NK-92 (cell line): ENCODE results near the gene ARL6IP1.
"Not testable (repeated sequence)": the region's sequence is repeated elsewhere in the genome, so short reads cannot be mapped to it uniquely, and the experiment has no call there.

Source experiments
- DNase-seq: peaks from one replicate; lab custom pipeline; 2025; ENCODE audit not compliant: unreplicated experiment; lab: John Stamatoyannopoulos, UW

Gene ARL6IP1

GRCh38 chr16:18762713-18763112, 38.6 kb downstream of the ARL6IP1 start:
- not testable (repeated sequence) for DNase-seq

DNA sequence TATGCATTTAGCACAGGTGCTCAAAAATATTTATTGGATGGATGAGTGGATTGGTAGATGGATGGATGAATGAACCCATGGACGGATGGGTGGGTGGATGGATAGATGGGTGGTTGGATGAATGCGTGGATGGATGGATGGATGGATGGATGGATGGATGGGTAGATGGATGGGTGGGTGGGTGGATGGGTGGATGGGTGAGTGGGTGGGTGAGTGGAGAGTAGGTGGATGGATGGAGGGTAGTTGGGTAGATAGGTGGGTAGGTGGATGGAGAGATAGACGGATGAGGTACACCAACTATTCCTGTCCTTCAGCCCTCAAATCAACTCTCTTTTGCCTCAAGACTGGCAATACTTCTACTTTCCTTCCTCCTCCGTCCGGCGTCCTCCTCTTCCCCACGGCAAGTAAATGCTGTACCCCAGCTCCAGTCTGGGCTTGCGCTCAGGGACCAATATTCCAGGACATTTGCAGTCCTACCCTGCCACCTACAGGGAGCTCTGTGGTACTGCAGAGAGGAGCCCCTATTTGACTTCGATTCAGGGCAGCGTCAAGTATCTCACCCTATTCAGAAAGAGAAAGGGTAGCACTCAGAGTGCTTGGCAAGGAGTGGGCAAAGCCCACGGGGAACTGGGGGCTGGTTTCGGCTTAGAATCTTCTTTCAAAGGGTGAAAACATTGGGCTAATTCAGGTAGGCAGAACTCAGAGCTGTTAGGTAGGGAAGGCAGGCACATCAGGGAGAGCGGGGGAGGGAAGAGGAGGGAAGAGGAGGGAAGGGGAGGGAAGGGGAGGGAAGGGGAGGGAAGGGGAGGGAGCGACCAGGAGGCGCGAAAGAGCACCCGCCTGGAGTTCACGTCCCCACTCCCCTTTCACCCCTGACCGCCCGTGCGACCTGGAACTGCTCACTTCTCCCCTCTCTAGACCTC, 41.5 kb downstream of the ARL6IP1 start:
- DNase-seq, result not testable (repeated sequence)

DNA sequence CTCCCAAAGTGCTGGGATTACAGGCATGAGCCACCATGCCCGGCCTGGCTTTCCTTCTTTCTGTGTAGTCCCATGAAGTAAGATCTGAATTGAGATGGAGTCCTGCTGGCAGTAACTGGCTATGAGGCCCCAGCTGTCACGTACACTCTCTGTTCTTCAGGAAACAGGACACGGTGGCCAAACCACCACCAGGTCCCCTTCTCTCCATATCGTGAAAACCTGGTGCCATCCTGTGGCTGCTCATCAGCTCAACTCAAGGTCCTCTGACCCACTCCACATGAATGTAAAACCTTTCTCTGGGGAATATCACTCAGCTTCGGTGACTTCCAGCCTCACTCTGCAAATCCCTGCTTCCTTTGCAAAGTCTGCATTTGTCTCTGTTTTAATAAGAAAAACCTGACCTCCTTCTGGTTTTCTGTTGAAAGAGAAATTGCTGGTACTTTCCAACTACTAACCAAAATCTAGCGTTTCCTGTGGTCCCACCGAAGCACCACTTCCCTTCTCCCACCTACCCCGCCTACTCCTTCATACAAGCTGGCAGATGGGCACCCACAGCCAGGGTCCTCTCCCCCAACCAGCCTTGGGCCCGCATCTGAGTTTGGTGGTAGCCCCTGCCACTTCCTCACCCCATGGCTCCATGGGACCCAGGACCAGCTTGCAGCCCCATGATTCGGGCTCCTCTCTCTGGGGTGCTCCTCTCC, 43.2 kb downstream of the ARL6IP1 start:
- not testable (repeated sequence) for DNase-seq

- not testable (repeated sequence) for DNase-seq
These were observed 44.7 kb downstream of the ARL6IP1 start for GRCh38 chr16:18756639-18757038.

DNA sequence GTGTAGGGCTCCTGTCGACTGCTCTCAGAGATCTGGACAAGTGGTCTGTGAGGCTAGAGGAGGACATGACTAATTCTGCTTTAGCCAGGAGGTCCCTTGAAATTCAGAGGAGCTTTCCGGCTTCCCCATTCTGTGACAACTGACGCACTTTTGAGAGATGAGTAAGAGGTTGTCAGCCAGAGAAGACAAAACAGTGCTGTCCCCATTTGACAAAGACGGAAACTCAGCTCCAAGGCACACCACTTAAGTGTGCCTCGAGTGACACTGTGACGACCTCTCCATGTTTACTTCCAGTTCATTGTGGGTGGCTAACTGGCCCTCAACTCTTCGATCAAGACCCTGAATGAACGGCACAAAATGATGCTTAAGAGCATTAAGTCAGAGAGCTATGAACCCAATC, 58.5 kb downstream of the ARL6IP1 start:
- DNase-seq, result not testable (repeated sequence)
